Measurements from ENCODE around the gene PDE4B. TPM values are rescaled to one million over a fixed set of nuclear protein-coding genes. Genes with fewer than 3 reads are reported as not detected.

PDE4B gene
- total RNA-seq, 2 experiments from 2014 or later: 2.4 to 3.1 TPM

DNA sequence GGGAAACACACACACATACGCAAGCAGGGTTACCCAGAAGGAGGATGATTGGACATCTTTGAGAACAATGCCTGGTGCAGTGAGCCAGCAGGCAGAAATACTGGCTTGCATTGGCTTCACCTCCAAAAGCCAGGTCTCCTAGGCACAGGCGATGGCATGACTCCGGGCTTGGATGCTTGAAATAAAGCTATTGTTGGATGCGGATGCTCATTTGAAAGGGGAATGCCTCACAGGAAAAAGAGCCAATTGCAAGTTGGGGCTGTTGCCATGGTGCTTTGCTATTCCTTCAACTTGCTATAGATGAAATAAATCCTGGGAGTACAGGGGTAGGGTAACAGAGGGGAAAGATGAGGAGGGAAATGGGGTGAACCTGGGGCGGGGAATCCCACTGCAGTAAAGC is 560.6 kb downstream of the PDE4B start:
- intact Hi-C loops (cut with micrococcal nuclease; ENCODE audit: unreplicated experiment): no loop called here
- H4K20me1 ChIP-seq (ENCODE audit: insufficient read depth, low read length): no peaks in the 10 kb centered on the region
- no peaks in the 10 kb centered on the region for H3K9me2 ChIP-seq (ENCODE audit: insufficient read depth, low read length)
- no peak overlapping the region for H3K4me3 ChIP-seq (ENCODE audit: low read depth, low read length, poor library complexity, severe bottlenecking)
- H3K36me3 ChIP-seq (ENCODE audit: insufficient read depth, low read length): peaks cover 4% of the 10 kb centered on the region; the same call in 1 of the 2 replicates
- BruUV-seq (replicated peaks): no TSS peak
- peaks cover 40% of the 10 kb centered on the region for H3K4me1 ChIP-seq (ENCODE audit: insufficient read depth, low read length, poor library complexity, severe bottlenecking)
- no peak overlapping the region for H2AFZ ChIP-seq (ENCODE audit: low read length)
- CTCF ChIA-PET (ENCODE audit: unreplicated experiment): no interaction called here
- DNase-seq (ENCODE audit: low spot score): no peak
- H3K9me3 ChIP-seq (ENCODE audit: low read length): no peaks in the 10 kb centered on the region
- no peak for TF ChIP-seq EZH2phosphoT487 (IDR thresholded peaks at IDR 0.05; ENCODE audit: borderline replicate concordance, low read depth, low read length)
- no peak for TF ChIP-seq CTCF (conservative IDR thresholded peaks at IDR 0.05; ENCODE audit: low read length)
- H3K27ac ChIP-seq (ENCODE audit: low read depth, low read length, poor library complexity, severe bottlenecking): no peak overlapping the region
- peaks cover 29% of the 10 kb centered on the region; the same call in 1 of the 2 replicates for H3K79me2 ChIP-seq (ENCODE audit: insufficient read depth, low read depth, low read length)
- POLR2A ChIA-PET: interaction anchor here (0.8 to 4.3 kb wide), 4 partner anchors 8 to 60 kb away, joined by 3 to 21 read pairs (median 3); no protein-coding TSS in a partner anchor
- no peak overlapping the region for H3K4me2 ChIP-seq (ENCODE audit: low read length)

GRCh38 chr1:66354311-66355201 is 561.9 kb downstream of the PDE4B start:
- Histone ChIP-seq H3K36me3 (ENCODE audit: insufficient read depth, low read length) (peaks cover 4% of the 10 kb centered on the region; the same call in 1 of the 2 replicates), H3K4me1 (ENCODE audit: insufficient read depth, low read length, poor library complexity, severe bottlenecking) (peaks cover 35% of the 10 kb centered on the region), H3K9me3 (ENCODE audit: low read length) (no peaks in the 10 kb centered on the region), H4K20me1 (ENCODE audit: insufficient read depth, low read length) (no peaks in the 10 kb centered on the region), H3K79me2 (ENCODE audit: insufficient read depth, low read depth, low read length) (peaks cover 16% of the 10 kb centered on the region; the same call in 1 of the 2 replicates), H3K4me3 (ENCODE audit: low read depth, low read length, poor library complexity, severe bottlenecking) (no peak overlapping the region), H3K9me2 (ENCODE audit: insufficient read depth, low read length) (no peaks in the 10 kb centered on the region), H2AFZ (ENCODE audit: low read length) (no peak overlapping the region), H3K27ac (ENCODE audit: low read depth, low read length, poor library complexity, severe bottlenecking) (no peak overlapping the region), H3K4me2 (ENCODE audit: low read length) (no peak overlapping the region)
- ChIA-PET POLR2A (interaction anchor here (1.4 to 2.4 kb wide), 2 partner anchors 9 to 81 kb away, joined by 3 to 5 read pairs; no protein-coding TSS in a partner anchor), CTCF (ENCODE audit: unreplicated experiment) (no interaction called here)
- DNase-seq (ENCODE audit: low spot score): no peak
- intact Hi-C loops (cut with micrococcal nuclease; ENCODE audit: unreplicated experiment): no loop called here
- no TSS peak for BruUV-seq (replicated peaks)
- TF ChIP-seq CTCF (conservative IDR thresholded peaks at IDR 0.05; ENCODE audit: low read length) (no peak), EZH2phosphoT487 (IDR thresholded peaks at IDR 0.05; ENCODE audit: borderline replicate concordance, low read depth, low read length) (no peak)

DNA sequence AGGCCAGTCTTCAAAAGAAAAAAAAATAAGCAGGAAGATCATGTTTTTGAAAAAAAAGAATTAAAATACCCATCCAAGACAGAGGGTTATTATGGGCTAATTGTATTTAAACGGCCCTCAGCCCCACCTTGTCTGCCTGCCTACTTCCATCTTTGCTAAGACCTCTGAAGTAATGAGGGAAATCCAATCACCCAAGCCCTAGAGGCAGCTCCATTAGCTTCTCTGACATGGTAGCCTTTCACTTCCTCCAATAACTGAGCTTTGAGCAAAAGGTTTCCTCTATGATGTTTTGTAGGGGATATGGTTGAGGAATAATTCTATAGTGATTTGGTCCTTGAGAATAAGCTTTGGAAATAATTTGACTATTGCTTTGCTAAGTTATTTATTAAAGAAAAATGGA is 563.1 kb downstream of the PDE4B start:
- Histone ChIP-seq H2AFZ (ENCODE audit: low read length) (no peak overlapping the region), H3K4me3 (ENCODE audit: low read depth, low read length, poor library complexity, severe bottlenecking) (no peak overlapping the region), H3K79me2 (ENCODE audit: insufficient read depth, low read depth, low read length) (peaks cover 11% of the 10 kb centered on the region; the same call in 1 of the 2 replicates), H3K4me2 (ENCODE audit: low read length) (no peak overlapping the region), H3K9me2 (ENCODE audit: insufficient read depth, low read length) (no peaks in the 10 kb centered on the region), H3K27ac (ENCODE audit: low read depth, low read length, poor library complexity, severe bottlenecking) (no peak overlapping the region), H4K20me1 (ENCODE audit: insufficient read depth, low read length) (no peaks in the 10 kb centered on the region), H3K36me3 (ENCODE audit: insufficient read depth, low read length) (peaks cover 4% of the 10 kb centered on the region; the same call in 1 of the 2 replicates), H3K4me1 (ENCODE audit: insufficient read depth, low read length, poor library complexity, severe bottlenecking) (peaks cover 33% of the 10 kb centered on the region), H3K9me3 (ENCODE audit: low read length) (no peaks in the 10 kb centered on the region)
- no peak for DNase-seq (ENCODE audit: low spot score)
- TF ChIP-seq CTCF (conservative IDR thresholded peaks at IDR 0.05; ENCODE audit: low read length) (no peak), EZH2phosphoT487 (IDR thresholded peaks at IDR 0.05; ENCODE audit: borderline replicate concordance, low read depth, low read length) (no peak)
- ChIA-PET CTCF (ENCODE audit: unreplicated experiment) (no interaction called here), POLR2A (interaction anchor here (1.1 to 2.4 kb wide), 3 partner anchors 9 to 80 kb away, joined by 5 to 9 read pairs (median 8); no protein-coding TSS in a partner anchor)
- no TSS peak for BruUV-seq (replicated peaks)
- intact Hi-C loops (cut with micrococcal nuclease; ENCODE audit: unreplicated experiment): no loop called here
